Retinal pigment epithelial cell (primary cell): ENCODE results near the gene HSPBP1.

Experiments
- DNase-seq: peaks from one replicate; pipeline ENCODE4 v3.0.0-alpha.2; 2010; ENCODE audit warnings: low read depth
- H3K4me3 ChIP-seq: 2 replicates; pipeline ENCODE4 v1.5.1; 2011; ENCODE audit warnings: mild to moderate bottlenecking, low read length, control low read depth, moderate library complexity
- CTCF ChIP-seq: conservative IDR thresholded peaks from 2 replicates; pipeline ENCODE4 v1.5.1; 2011; ENCODE audit warnings: low read depth, low read length, control low read depth, inconsistent platforms

Gene HSPBP1

DNA sequence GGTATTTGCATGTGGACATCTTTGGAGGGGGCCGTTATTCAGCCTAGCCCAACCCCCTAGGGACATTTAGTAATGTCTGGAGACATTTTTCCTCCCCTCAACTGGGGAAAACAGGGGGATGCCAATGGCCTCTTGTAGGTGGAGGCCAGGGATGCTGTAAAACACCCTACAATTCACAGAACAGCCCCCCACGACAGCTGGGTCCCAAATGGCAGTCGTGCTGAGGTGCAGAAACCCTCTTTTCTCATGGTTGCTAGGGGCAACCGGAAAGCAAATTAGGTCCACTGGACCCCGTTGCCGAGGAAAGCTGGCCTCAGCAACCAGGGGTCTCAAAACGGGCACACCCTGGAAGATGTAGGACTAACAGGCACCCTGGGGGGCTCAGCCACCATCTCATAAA is 30.6 kb upstream of the HSPBP1 start:
- no peak for DNase-seq
- H3K4me3 ChIP-seq = no peak overlapping the region
- TF ChIP-seq CTCF = no peak

DNA sequence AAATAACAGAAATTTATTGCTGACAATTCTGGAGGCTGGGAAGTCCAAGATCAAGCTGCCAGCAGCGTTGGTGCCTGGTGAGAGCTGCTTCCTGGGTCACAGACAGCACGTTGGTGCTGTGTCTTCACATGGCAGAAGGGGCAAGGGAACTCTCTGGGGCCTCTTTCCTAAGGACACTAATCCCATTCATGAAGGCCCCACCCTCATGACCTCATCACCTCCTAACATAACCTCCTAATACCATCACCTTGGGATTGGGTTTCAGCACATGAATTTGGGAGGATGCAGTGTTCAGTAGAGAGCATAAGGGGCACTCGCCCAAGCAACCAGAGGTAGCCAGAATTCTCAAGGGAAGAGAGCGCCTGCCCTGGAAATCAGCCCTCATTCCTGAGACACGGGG is 29.5 kb upstream of the HSPBP1 start:
- no peak for DNase-seq
- no peak overlapping the region for H3K4me3 ChIP-seq
- TF ChIP-seq CTCF = no peak

DNA sequence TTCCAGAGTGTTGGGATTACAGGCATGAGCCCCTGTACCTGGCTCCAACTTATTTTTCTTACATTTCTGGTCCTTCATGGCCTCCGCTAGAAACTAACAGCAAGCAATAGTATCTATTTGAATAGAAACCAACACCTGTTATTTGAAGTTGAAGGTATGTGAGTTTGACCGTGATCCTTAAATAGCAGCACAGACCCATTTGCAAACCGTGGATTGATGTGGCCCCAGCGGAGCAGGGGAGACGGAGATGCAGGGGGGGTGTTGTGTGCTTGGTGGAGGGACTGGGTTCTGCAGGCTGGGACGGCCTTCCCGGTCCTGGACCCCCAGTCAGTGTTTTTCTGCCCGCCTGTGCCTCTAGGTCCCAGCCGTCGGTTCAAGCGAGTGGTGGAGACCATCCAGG is 28.4 kb upstream of the HSPBP1 start:
- H3K4me3 ChIP-seq = no peak overlapping the region
- TF ChIP-seq CTCF = no peak
- no peak for DNase-seq

- TF ChIP-seq CTCF = no peak
- no peak for DNase-seq
- H3K4me3 ChIP-seq = no peak overlapping the region
These were observed 26.8 kb upstream of the HSPBP1 start for GRCh38 chr19:55306712-55307111.

- TF ChIP-seq CTCF = no peak
- no peak overlapping the region for H3K4me3 ChIP-seq
- DNase-seq = no peak
These were observed 26.2 kb upstream of the HSPBP1 start for GRCh38 chr19:55305983-55306562.

GRCh38 chr19:55305491-55305890 is 25.6 kb upstream of the HSPBP1 start:
- no peak overlapping the region for H3K4me3 ChIP-seq
- no peak for TF ChIP-seq CTCF
- no peak for DNase-seq

DNA sequence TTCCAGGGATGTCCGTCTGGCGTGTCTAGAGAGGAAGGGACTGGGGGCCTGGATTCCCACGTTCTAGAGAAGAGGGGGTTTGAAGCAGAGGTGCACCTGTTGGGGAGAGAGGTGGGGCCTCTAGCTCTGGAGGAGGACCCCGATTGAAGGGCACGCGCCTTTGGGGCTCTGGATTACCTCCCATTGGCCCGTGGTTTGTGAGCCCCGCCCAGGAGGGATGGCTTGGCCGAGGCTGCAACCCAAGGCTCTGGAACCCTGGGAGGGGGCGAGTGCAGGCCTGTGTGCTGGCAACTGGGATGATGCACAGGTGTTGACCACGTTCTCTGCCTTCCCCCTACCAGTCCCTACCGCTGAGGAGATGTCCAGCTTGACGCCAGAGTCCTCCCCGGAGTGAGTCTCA is 25.1 kb upstream of the HSPBP1 start:
- no peak for DNase-seq
- no peak overlapping the region for H3K4me3 ChIP-seq
- TF ChIP-seq CTCF = no peak
